Activated CD8-positive, alpha-beta T cell treated with anti-CD3 and anti-CD28 coated beads for 36 hours (primary cell): ENCODE measurements around the gene SPRR1A. TPM values are rescaled to one million over a fixed set of nuclear protein-coding genes. Genes with fewer than 3 reads are reported as not detected.
"Not testable (repeated sequence)": the region's sequence is repeated elsewhere in the genome, so short reads cannot be mapped to it uniquely, and the experiment has no call there.

Experiments used
- ATAC-seq: fragments of 200-7000 bp; cut with Tn5 transposase; one replicate; pipeline ENCODE4 v1.10.0; 2021; ENCODE audit warnings: mild to moderate bottlenecking, moderate library complexity
- CTCF ChIA-PET: fragments of 350-600 bp; sonication (Branson Sonifier 250); formaldehyde crosslinking; loops from one replicate; lab custom pipeline; 2021; ENCODE audit warnings: antibody characterized with exemption; lab: Charles Lee
- POLR2A ChIA-PET: fragments of 350-600 bp; sonication (Branson Sonifier 250); formaldehyde crosslinking; loops from one replicate; lab custom pipeline; 2021; ENCODE audit warnings: antibody characterized with exemption; lab: Charles Lee
- DNase-seq: peaks from one replicate; pipeline ENCODE4 v3.0.0-alpha.2; 2020
- H3K27ac Mint-ChIP-seq: one replicate; pipeline ENCODE4 v1.8.0; 2021; ENCODE audit warnings: mild to moderate bottlenecking, mixed read lengths
- H3K27me3 Mint-ChIP-seq: one replicate; pipeline ENCODE4 v1.8.0; 2021; ENCODE audit warnings: mixed read lengths
- H3K36me3 Mint-ChIP-seq: one replicate; pipeline ENCODE4 v1.8.0; 2021; ENCODE audit warnings: low read depth, mixed read lengths
- H3K4me1 Mint-ChIP-seq: one replicate; pipeline ENCODE4 v1.8.0; 2021; ENCODE audit warnings: low read depth, mixed read lengths
- H3K4me3 Mint-ChIP-seq: one replicate; pipeline ENCODE4 v1.8.0; 2021; ENCODE audit warnings: mild to moderate bottlenecking, moderate library complexity, mixed read lengths
- H3K9me3 Mint-ChIP-seq: one replicate; pipeline ENCODE4 v1.8.0; 2021; ENCODE audit warnings: mixed read lengths
- CTCF ChIP-seq: fragments of 200-600 bp; IDR thresholded peaks from one replicate; pipeline ENCODE4 v1.8.0; 2022; ENCODE audit warnings: antibody characterized with exemption, mild to moderate bottlenecking
- intact Hi-C: fragments of 100-400 bp; cut with micrococcal nuclease; formaldehyde crosslinking; loops from one replicate; pipeline ENCODE4 v1.10.0; 2022
- total RNA-seq, 2 experiments: library from RNA; stranded (reverse); gene quantifications; one replicate each; pipeline ENCODE4 v1.2.3, GENCODE V29; 2021

The SPRR1A gene
- total RNA-seq, 2 experiments from 2014 or later, result not detected

- peaks cover 5% of the 10 kb centered on the region for H3K9me3 Mint-ChIP-seq
- CTCF ChIA-PET, result interaction anchor here (1.2 kb wide), 1 partner anchor 10 kb away, joined by 3 read pairs; no protein-coding TSS in a partner anchor
- no peaks in the 10 kb centered on the region for H3K4me1 Mint-ChIP-seq
- H3K27me3 Mint-ChIP-seq, result peaks cover 19% of the 10 kb centered on the region
- TF ChIP-seq CTCF, result no peak
- POLR2A ChIA-PET, result no interaction called here
- no peak for ATAC-seq
- no peaks in the 10 kb centered on the region for H3K36me3 Mint-ChIP-seq
- intact Hi-C loops, result no loop called here
- no peak for DNase-seq
- H3K4me3 Mint-ChIP-seq, result no peak overlapping the region
- H3K27ac Mint-ChIP-seq, result no peak overlapping the region
Observed at GRCh38 chr1:152998476-152998875, 14.6 kb downstream of the SPRR1A start.

DNA sequence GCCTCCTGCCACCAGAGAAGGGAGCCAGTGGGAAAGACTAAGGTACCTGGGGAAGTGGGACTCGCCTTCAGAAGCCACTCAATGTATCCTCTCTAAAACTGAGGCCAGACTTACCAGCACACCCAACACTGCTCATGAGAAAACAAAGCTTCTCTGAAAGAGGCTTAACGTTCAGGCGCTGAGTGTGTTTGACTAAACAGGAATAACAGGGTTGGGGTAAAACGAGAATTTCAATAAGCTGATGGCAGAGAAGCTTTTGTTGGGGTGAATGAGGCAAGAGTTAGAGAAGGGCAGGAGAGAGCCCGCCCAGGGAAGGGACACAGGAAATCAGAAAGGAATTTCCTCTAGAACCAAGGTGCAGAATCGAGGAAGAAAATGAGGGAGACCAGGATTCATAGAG lies 15.9 kb downstream of the SPRR1A start:
- no peak overlapping the region for H3K27ac Mint-ChIP-seq
- intact Hi-C loops, result no loop called here
- H3K4me1 Mint-ChIP-seq, result no peaks in the 10 kb centered on the region
- TF ChIP-seq CTCF, result no peak
- ChIA-PET POLR2A (no interaction called here), CTCF (interaction anchor here (1.2 kb wide), 1 partner anchor 9 kb away, joined by 3 read pairs; no protein-coding TSS in a partner anchor)
- peaks cover 5% of the 10 kb centered on the region for H3K9me3 Mint-ChIP-seq
- H3K36me3 Mint-ChIP-seq, result no peaks in the 10 kb centered on the region
- ATAC-seq, result no peak
- no peak overlapping the region for H3K4me3 Mint-ChIP-seq
- peaks cover 17% of the 10 kb centered on the region for H3K27me3 Mint-ChIP-seq
- DNase-seq, result no peak

- no peaks in the 10 kb centered on the region for H3K4me1 Mint-ChIP-seq
- H3K9me3 Mint-ChIP-seq, result peaks cover 4% of the 10 kb centered on the region
- ATAC-seq (no peak), DNase-seq (no peak)
- intact Hi-C loops, result no loop called here
- H3K36me3 Mint-ChIP-seq, result no peaks in the 10 kb centered on the region
- H3K27me3 Mint-ChIP-seq, result peaks cover 17% of the 10 kb centered on the region
- POLR2A ChIA-PET, result no interaction called here
- no peak for TF ChIP-seq CTCF
- CTCF ChIA-PET, result no interaction called here
- no peak overlapping the region for H3K4me3 Mint-ChIP-seq
- no peak overlapping the region for H3K27ac Mint-ChIP-seq
Observed at GRCh38 chr1:153000294-153000693, 16.4 kb downstream of the SPRR1A start.

GRCh38 chr1:153001382-153001781 lies 17.5 kb downstream of the SPRR1A start, which contains the start of gene SPRR3:
Gene SPRR3 (plus strand): TSS chr1:153001749. CDS start chr1:153003021, 1,272 bp downstream.
- Mint-ChIP-seq H3K4me3 (no peak within 1 kb of the TSS), H3K9me3 (no peaks in the 10 kb centered on the region), H3K4me1 (no peaks in the 10 kb centered on the region), H3K27me3 (peaks cover 13% of the 10 kb centered on the region), H3K27ac (no peak within 1 kb of the TSS), H3K36me3 (no peaks in the 10 kb centered on the region)
- ATAC-seq, result no peak
- TF ChIP-seq CTCF, result no peak
- ChIA-PET POLR2A (no interaction called here), CTCF (no interaction called here)
- DNase-seq, result no peak
- intact Hi-C loops, result no loop called here

DNA sequence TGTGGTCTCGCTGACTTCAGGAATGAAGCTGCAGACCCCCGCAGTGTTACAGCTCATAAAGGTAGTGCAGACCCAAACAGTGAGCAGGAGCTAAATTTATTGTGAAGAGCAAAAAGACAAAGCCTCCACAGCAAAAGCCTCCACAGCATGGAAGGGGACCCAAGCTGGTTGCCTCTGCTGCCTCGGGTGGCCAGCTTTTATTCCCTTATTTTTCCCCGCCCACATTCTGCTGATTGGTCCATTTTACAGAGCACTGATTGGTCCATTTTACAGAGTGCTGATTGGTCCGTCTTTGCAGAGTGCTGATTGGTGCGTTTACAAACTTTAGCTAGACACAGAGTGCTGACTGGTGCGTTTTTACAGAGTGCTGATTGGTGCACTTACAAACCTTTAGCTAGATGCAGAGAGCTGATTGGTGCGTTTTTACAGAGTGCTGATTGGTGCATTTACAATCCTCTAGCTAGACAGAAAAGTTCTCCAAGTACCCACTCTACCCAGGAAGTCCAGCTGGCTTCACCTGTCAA lies 27.4 kb downstream of the SPRR1A start:
- intact Hi-C loops, ATAC-seq, CTCF ChIA-PET, DNase-seq, H3K4me1 Mint-ChIP-seq, H3K4me3 Mint-ChIP-seq, H3K27ac Mint-ChIP-seq, H3K9me3 Mint-ChIP-seq, POLR2A ChIA-PET, H3K27me3 Mint-ChIP-seq, H3K36me3 Mint-ChIP-seq: not testable (repeated sequence)

GRCh38 chr1:153021829-153022228 lies 37.9 kb downstream of the SPRR1A start:
- H3K27me3 Mint-ChIP-seq, result peaks cover 31% of the 10 kb centered on the region
- H3K4me1 Mint-ChIP-seq, intact Hi-C loops, CTCF ChIA-PET, POLR2A ChIA-PET, H3K9me3 Mint-ChIP-seq, H3K4me3 Mint-ChIP-seq, H3K27ac Mint-ChIP-seq, H3K36me3 Mint-ChIP-seq, ATAC-seq, DNase-seq: not testable (repeated sequence)

DNA sequence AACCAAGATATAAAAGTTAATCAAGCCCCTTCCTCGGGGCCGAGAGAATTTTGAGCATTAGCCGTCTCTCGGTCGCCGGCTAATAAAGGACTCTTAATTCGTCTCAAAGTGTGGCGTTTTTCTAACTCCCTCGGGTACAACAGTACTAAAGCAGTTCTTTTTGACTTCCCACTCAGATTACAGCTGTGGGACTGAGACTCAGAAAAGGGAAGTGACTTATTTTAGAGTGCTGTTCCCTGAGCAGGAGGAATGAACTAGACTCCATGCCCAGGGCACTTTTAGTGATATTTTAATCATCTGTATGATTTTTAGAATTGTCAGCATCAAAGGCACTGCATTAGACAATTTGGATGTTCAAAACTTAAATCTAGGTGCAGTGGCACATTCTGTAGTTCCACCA lies 38.5 kb downstream of the SPRR1A start:
- H3K27me3 Mint-ChIP-seq, result peaks cover 31% of the 10 kb centered on the region
- H3K36me3 Mint-ChIP-seq, intact Hi-C loops, ATAC-seq, H3K4me1 Mint-ChIP-seq, H3K9me3 Mint-ChIP-seq, H3K4me3 Mint-ChIP-seq, POLR2A ChIA-PET, DNase-seq, CTCF ChIA-PET, H3K27ac Mint-ChIP-seq: not testable (repeated sequence)
